Astrocyte of the spinal cord (primary cell): Measurements from ENCODE around the gene OGA.

Experiments used
- DNase-seq: peaks from one replicate; pipeline ENCODE4 v3.0.0; 2011; ENCODE audit warnings: low read depth, low spot score
- H3K4me3 ChIP-seq: 2 replicates; pipeline ENCODE4 v1.5.1; 2011; ENCODE audit warnings: low read depth, mild to moderate bottlenecking, low read length, moderate library complexity
- in situ Hi-C: cut with HindIII; loops from 2 replicates; pipeline ENCODE4 v1.10.0; 2017; ENCODE audit warnings: low sequenced_read_pairs
- TF ChIP-seq, protein P1 (sequence below): IDR thresholded peaks from 2 replicates; pipeline ENCODE4 v1.5.1; 2012; ENCODE audit warnings: low read depth, mild to moderate bottlenecking, low read length, inconsistent platforms

The OGA gene

DNA sequence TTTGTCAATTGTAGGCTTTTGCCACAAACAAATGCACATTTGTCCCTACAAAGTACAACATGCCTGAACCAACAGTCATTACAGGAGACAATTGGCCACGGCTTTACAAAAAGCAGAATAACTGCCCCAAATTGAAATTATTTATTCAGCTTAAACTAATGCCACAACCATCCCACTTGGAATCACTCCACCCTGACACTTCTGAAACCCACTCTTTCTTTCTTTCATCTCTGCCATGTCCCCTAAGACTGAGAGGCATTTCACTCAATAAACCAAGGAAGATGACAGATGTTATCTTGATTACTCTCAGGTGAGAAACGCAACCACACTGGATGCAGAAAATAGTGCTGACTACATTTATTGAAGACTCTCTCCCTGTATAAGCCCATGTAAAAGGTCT, 32.4 kb downstream of the OGA start:
- TF ChIP-seq, protein P1, sequence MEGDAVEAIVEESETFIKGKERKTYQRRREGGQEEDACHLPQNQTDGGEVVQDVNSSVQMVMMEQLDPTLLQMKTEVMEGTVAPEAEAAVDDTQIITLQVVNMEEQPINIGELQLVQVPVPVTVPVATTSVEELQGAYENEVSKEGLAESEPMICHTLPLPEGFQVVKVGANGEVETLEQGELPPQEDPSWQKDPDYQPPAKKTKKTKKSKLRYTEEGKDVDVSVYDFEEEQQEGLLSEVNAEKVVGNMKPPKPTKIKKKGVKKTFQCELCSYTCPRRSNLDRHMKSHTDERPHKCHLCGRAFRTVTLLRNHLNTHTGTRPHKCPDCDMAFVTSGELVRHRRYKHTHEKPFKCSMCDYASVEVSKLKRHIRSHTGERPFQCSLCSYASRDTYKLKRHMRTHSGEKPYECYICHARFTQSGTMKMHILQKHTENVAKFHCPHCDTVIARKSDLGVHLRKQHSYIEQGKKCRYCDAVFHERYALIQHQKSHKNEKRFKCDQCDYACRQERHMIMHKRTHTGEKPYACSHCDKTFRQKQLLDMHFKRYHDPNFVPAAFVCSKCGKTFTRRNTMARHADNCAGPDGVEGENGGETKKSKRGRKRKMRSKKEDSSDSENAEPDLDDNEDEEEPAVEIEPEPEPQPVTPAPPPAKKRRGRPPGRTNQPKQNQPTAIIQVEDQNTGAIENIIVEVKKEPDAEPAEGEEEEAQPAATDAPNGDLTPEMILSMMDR = no peak
- H3K4me3 ChIP-seq = no peak overlapping the region
- DNase-seq = no peak
- in situ Hi-C loops = no loop called here

GRCh38 chr10:101784558-101784957, 33.7 kb downstream of the OGA start:
- no peak overlapping the region for H3K4me3 ChIP-seq
- TF ChIP-seq, protein P1 = no peak
- in situ Hi-C loops = no loop called here
- DNase-seq = no peak

- in situ Hi-C loops = no loop called here
- DNase-seq = no peak
- TF ChIP-seq, protein P1 = no peak
Observed at GRCh38 chr10:101783736-101784118, 34.5 kb downstream of the OGA start.

GRCh38 chr10:101782811-101783735, 35.2 kb downstream of the OGA start, which contains the start of gene NPM3:
TSS of gene NPM3 (minus strand) at chr10:101783446. CDS start at chr10:101783390, 56 bp downstream.
- peak within 1 kb of the TSS; percentile 85 for H3K4me3 ChIP-seq
- in situ Hi-C loops = no loop called here
- DNase-seq = peak; percentile 81
- TF ChIP-seq, protein P1 = no peak

More at GRCh38 chr10:101783736-101784118, 34.5 kb downstream of the OGA start:
- H3K4me3 ChIP-seq = peak overlapping the region; percentile 85

- TF ChIP-seq, protein P1 = no peak
- H3K4me3 ChIP-seq = peak overlapping the region; percentile 85
- no peak for DNase-seq
- in situ Hi-C loops = no loop called here
Observed at GRCh38 chr10:101781984-101782810, 36.0 kb downstream of the OGA start.

- no peak for DNase-seq
- no peak overlapping the region for H3K4me3 ChIP-seq
- TF ChIP-seq, protein P1 = no peak
- in situ Hi-C loops = no loop called here
Observed at GRCh38 chr10:101781655-101781983, 36.6 kb downstream of the OGA start.
